ENCODE data around the gene SBNO2. TPM values are rescaled to one million over a fixed set of nuclear protein-coding genes. Genes with fewer than 3 reads are reported as not detected.

Gene SBNO2
- total RNA-seq, 2 donors from 2014 or later, result 14.7 to 17.7 TPM

GRCh38 chr19:1098177-1099051 lies 75.7 kb downstream of the SBNO2 start:
- Histone ChIP-seq H3K36me3 (peaks cover 2% of the 10 kb centered on the region), H3K27ac (peak overlapping the region; percentile 98 to 99), H3K4me3 (no peak overlapping the region), H3K4me1 (peaks cover 0 to 71% of the 10 kb centered on the region in 2 donors), H3K9me3 (no peaks in the 10 kb centered on the region), H3K27me3 (no peaks in the 10 kb centered on the region)
- no peak for TF ChIP-seq CTCF (IDR thresholded peaks at IDR 0.05)
- DNase-seq (ENCODE audit: low spot score), result no peak

GRCh38 chr19:1097810-1098176 lies 76.3 kb downstream of the SBNO2 start:
- no peak overlapping the region for H3K4me3 ChIP-seq
- peaks cover 0 to 68% of the 10 kb centered on the region in 2 donors for H3K4me1 ChIP-seq
- no peaks in the 10 kb centered on the region for H3K27me3 ChIP-seq
- H3K36me3 ChIP-seq, result peaks cover 7% of the 10 kb centered on the region
- no peak for TF ChIP-seq CTCF (IDR thresholded peaks at IDR 0.05)
- peak overlapping the region in 1 of 2 donors; percentile 16 for H3K27ac ChIP-seq
- H3K9me3 ChIP-seq, result no peaks in the 10 kb centered on the region
- DNase-seq (ENCODE audit: low spot score), result no peak

- H3K4me3 ChIP-seq, result peak within 1 kb of the TSS; percentile 91 to 98
- H3K36me3 ChIP-seq, result peaks cover 28% of the 10 kb centered on the region
- no peaks in the 10 kb centered on the region for H3K9me3 ChIP-seq
- peak; percentile 99 for DNase-seq (ENCODE audit: low spot score)
- peaks cover 0 to 42% of the 10 kb centered on the region in 2 donors for H3K4me1 ChIP-seq
- peak in 1 of 2 donors; percentile 10 for TF ChIP-seq CTCF (IDR thresholded peaks at IDR 0.05)
- no peaks in the 10 kb centered on the region for H3K27me3 ChIP-seq
- peak within 1 kb of the TSS; percentile 76 to 77 for H3K27ac ChIP-seq
Observed at GRCh38 chr19:1094978-1095701, 78.9 kb downstream of the SBNO2 start, which contains the start of gene POLR2E. Gene POLR2E, minus strand, starts transcription at chr19:1095375. Its CDS starts 60 bp downstream, at chr19:1095315.

- H3K9me3 ChIP-seq, result no peaks in the 10 kb centered on the region
- peak overlapping the region; percentile 76 to 77 for H3K27ac ChIP-seq
- H3K36me3 ChIP-seq, result peaks cover 33% of the 10 kb centered on the region
- H3K27me3 ChIP-seq, result no peaks in the 10 kb centered on the region
- H3K4me3 ChIP-seq, result peak overlapping the region; percentile 91 to 98
- no peak for DNase-seq (ENCODE audit: low spot score)
- TF ChIP-seq CTCF (IDR thresholded peaks at IDR 0.05), result no peak
- peaks cover 0 to 37% of the 10 kb centered on the region in 2 donors for H3K4me1 ChIP-seq
Observed at GRCh38 chr19:1094655-1094977, 79.5 kb downstream of the SBNO2 start.

GRCh38 chr19:1093811-1094553 lies 80.1 kb downstream of the SBNO2 start:
- Histone ChIP-seq H3K9me3 (no peaks in the 10 kb centered on the region), H3K27ac (peak overlapping the region in 1 of 2 donors; percentile 77), H3K4me3 (peak overlapping the region; percentile 91 to 98), H3K36me3 (peaks cover 38% of the 10 kb centered on the region), H3K4me1 (peaks cover 0 to 37% of the 10 kb centered on the region in 2 donors), H3K27me3 (no peaks in the 10 kb centered on the region)
- DNase-seq (ENCODE audit: low spot score), result no peak
- no peak for TF ChIP-seq CTCF (IDR thresholded peaks at IDR 0.05)
